Activated T-helper 17 cell treated with anti-CD3 and anti-CD28 coated beads, Interleukin-2, amount 50 U/mL, for 72 hours (primary cell): Measurements from ENCODE around the gene THAP3. TPM values are rescaled to one million over a fixed set of nuclear protein-coding genes. Genes with fewer than 3 reads are reported as not detected.
"Not testable (repeated sequence)": the region's sequence is repeated elsewhere in the genome, so short reads cannot be mapped to it uniquely, and the experiment has no call there.

ENCODE experiments used
- ATAC-seq: fragments of 150-1000 bp; cut with Tn5 transposase; replicated peaks from 2 replicates; pipeline ENCODE4 v1.10.0; 2021; ENCODE audit warnings: mild to moderate bottlenecking, moderate library complexity
- H3K27ac Mint-ChIP-seq: one replicate; pipeline ENCODE4 v1.8.0; 2022; ENCODE audit warnings: mixed read lengths
- H3K27me3 Mint-ChIP-seq: one replicate; pipeline ENCODE4 v1.8.0; 2022; ENCODE audit warnings: mixed read lengths
- H3K36me3 Mint-ChIP-seq: one replicate; pipeline ENCODE4 v1.8.0; 2022; ENCODE audit warnings: low read depth, mild to moderate bottlenecking, mixed read lengths
- H3K4me1 Mint-ChIP-seq: one replicate; pipeline ENCODE4 v1.8.0; 2022; ENCODE audit warnings: mixed read lengths
- H3K4me3 Mint-ChIP-seq: one replicate; pipeline ENCODE4 v1.8.0; 2022; ENCODE audit warnings: mild to moderate bottlenecking, mixed read lengths
- H3K9me3 Mint-ChIP-seq: one replicate; pipeline ENCODE4 v1.8.0; 2022; ENCODE audit warnings: mixed read lengths
- total RNA-seq, 2 donors: library from RNA; stranded (reverse); gene quantifications; one replicate each; pipeline ENCODE4 v1.2.3, GENCODE V29; 2022

Gene THAP3
- total RNA-seq, 2 donors from 2014 or later = 19.3 to 34.6 TPM

- no peak for ATAC-seq
- Mint-ChIP-seq H3K27me3 (no peaks in the 10 kb centered on the region), H3K4me1 (peaks cover 5% of the 10 kb centered on the region), H3K9me3 (no peaks in the 10 kb centered on the region), H3K27ac (no peak overlapping the region), H3K36me3 (peaks cover 89% of the 10 kb centered on the region), H3K4me3 (no peak overlapping the region)
Observed at GRCh38 chr1:6597777-6598131, 26.9 kb upstream of the THAP3 start.

GRCh38 chr1:6599141-6599975 lies 25.3 kb upstream of the THAP3 start:
- Mint-ChIP-seq H3K27me3 (no peaks in the 10 kb centered on the region), H3K27ac (peak overlapping the region; percentile 93), H3K9me3 (no peaks in the 10 kb centered on the region), H3K4me3 (peak overlapping the region; percentile 87), H3K36me3 (peaks cover 72% of the 10 kb centered on the region), H3K4me1 (peaks cover 5% of the 10 kb centered on the region)
- peak; percentile 16 for ATAC-seq

GRCh38 chr1:6599991-6600390 lies 24.7 kb upstream of the THAP3 start:
- H3K4me1 Mint-ChIP-seq, H3K9me3 Mint-ChIP-seq, ATAC-seq, H3K27me3 Mint-ChIP-seq: not testable (repeated sequence)
- Mint-ChIP-seq H3K27ac (peak overlapping the region; percentile 93), H3K36me3 (peaks cover 66% of the 10 kb centered on the region), H3K4me3 (peak overlapping the region; percentile 87)

GRCh38 chr1:6600410-6601048 lies 24.1 kb upstream of the THAP3 start:
- no peak for ATAC-seq
- H3K36me3 Mint-ChIP-seq = peaks cover 61% of the 10 kb centered on the region
- peak overlapping the region; percentile 87 for H3K4me3 Mint-ChIP-seq
- H3K27me3 Mint-ChIP-seq = no peaks in the 10 kb centered on the region
- peaks cover 5% of the 10 kb centered on the region for H3K4me1 Mint-ChIP-seq
- H3K9me3 Mint-ChIP-seq = no peaks in the 10 kb centered on the region
- peak overlapping the region; percentile 93 for H3K27ac Mint-ChIP-seq

GRCh38 chr1:6601049-6601922 lies 23.4 kb upstream of the THAP3 start:
- Mint-ChIP-seq H3K27ac (peak overlapping the region; percentile 93), H3K9me3 (no peaks in the 10 kb centered on the region), H3K4me3 (peak overlapping the region; percentile 87), H3K27me3 (no peaks in the 10 kb centered on the region), H3K4me1 (peaks cover 5% of the 10 kb centered on the region), H3K36me3 (peaks cover 53% of the 10 kb centered on the region)
- ATAC-seq = peak; percentile 83

GRCh38 chr1:6601923-6602668 lies 22.6 kb upstream of the THAP3 start:
- peak; percentile 15 for ATAC-seq
- no peaks in the 10 kb centered on the region for H3K27me3 Mint-ChIP-seq

GRCh38 chr1:6602669-6603237 lies 21.9 kb upstream of the THAP3 start, which contains the start of gene KLHL21:
KLHL21 (minus strand) TSS chr1:6602869; CDS start chr1:6602817, 52 bp downstream.
- H3K4me1 Mint-ChIP-seq = peaks cover 5% of the 10 kb centered on the region
- peaks cover 39% of the 10 kb centered on the region for H3K36me3 Mint-ChIP-seq
- H3K4me3 Mint-ChIP-seq = peak within 1 kb of the TSS; percentile 87
- H3K9me3 Mint-ChIP-seq = no peaks in the 10 kb centered on the region
- H3K27ac Mint-ChIP-seq = peak within 1 kb of the TSS; percentile 93
- ATAC-seq = peak; percentile 62
- H3K27me3 Mint-ChIP-seq = no peaks in the 10 kb centered on the region

More at GRCh38 chr1:6601923-6602668, 22.6 kb upstream of the THAP3 start:
- Mint-ChIP-seq H3K36me3 (peaks cover 45% of the 10 kb centered on the region), H3K27ac (peak overlapping the region; percentile 93), H3K4me1 (peaks cover 5% of the 10 kb centered on the region), H3K9me3 (no peaks in the 10 kb centered on the region), H3K4me3 (peak overlapping the region; percentile 87)

GRCh38 chr1:6603238-6603914 lies 21.3 kb upstream of the THAP3 start:
- peaks cover 5% of the 10 kb centered on the region for H3K4me1 Mint-ChIP-seq

GRCh38 chr1:6603915-6604558 lies 20.6 kb upstream of the THAP3 start:
- H3K4me1 Mint-ChIP-seq = peaks cover 5% of the 10 kb centered on the region
- H3K27ac Mint-ChIP-seq = peak overlapping the region; percentile 87
- H3K36me3 Mint-ChIP-seq = peaks cover 26% of the 10 kb centered on the region
- ATAC-seq = no peak
- H3K4me3 Mint-ChIP-seq = peak overlapping the region; percentile 87
- no peaks in the 10 kb centered on the region for H3K27me3 Mint-ChIP-seq
- no peaks in the 10 kb centered on the region for H3K9me3 Mint-ChIP-seq

More at GRCh38 chr1:6603238-6603914, 21.3 kb upstream of the THAP3 start:
- no peaks in the 10 kb centered on the region for H3K27me3 Mint-ChIP-seq
- peak overlapping the region; percentile 87 for H3K4me3 Mint-ChIP-seq
- H3K36me3 Mint-ChIP-seq = peaks cover 32% of the 10 kb centered on the region
- no peaks in the 10 kb centered on the region for H3K9me3 Mint-ChIP-seq
- peak overlapping the region; percentile 87 for H3K27ac Mint-ChIP-seq
- peak; percentile 14 for ATAC-seq

GRCh38 chr1:6612641-6613360 lies 11.9 kb upstream of the THAP3 start:
- H3K4me3 Mint-ChIP-seq = peak overlapping the region; percentile 99
- no peaks in the 10 kb centered on the region for H3K27me3 Mint-ChIP-seq
- H3K36me3 Mint-ChIP-seq = peaks cover 24% of the 10 kb centered on the region
- peak overlapping the region; percentile 97 for H3K27ac Mint-ChIP-seq
- no peaks in the 10 kb centered on the region for H3K9me3 Mint-ChIP-seq
- H3K4me1 Mint-ChIP-seq = peaks cover 9% of the 10 kb centered on the region
- peak; percentile 58 for ATAC-seq

GRCh38 chr1:6613361-6614018 lies 11.2 kb upstream of the THAP3 start, which contains the start of gene PHF13:
PHF13 (plus strand) TSS chr1:6613731; CDS start chr1:6614067, 336 bp downstream.
- Mint-ChIP-seq H3K9me3 (no peaks in the 10 kb centered on the region), H3K4me3 (peak within 1 kb of the TSS; percentile 99), H3K36me3 (peaks cover 29% of the 10 kb centered on the region), H3K4me1 (peaks cover 9% of the 10 kb centered on the region), H3K27ac (peak within 1 kb of the TSS; percentile 97), H3K27me3 (no peaks in the 10 kb centered on the region)
- peak; percentile 96 for ATAC-seq
